DMS53 treated with DMSO at 0.1 percent for 48 hours (cell line): ENCODE data around the gene S100A12.
"Not testable (repeated sequence)": the region's sequence is repeated elsewhere in the genome, so short reads cannot be mapped to it uniquely, and the experiment has no call there.

Experiments used
- DNase-seq: peaks from one replicate; lab custom pipeline; 2025; ENCODE audit not compliant: unreplicated experiment; lab: John Stamatoyannopoulos, UW

Gene S100A12

GRCh38 chr1:153353226-153353947 lies 22.0 kb downstream of the S100A12 start:
- no peak for DNase-seq

DNA sequence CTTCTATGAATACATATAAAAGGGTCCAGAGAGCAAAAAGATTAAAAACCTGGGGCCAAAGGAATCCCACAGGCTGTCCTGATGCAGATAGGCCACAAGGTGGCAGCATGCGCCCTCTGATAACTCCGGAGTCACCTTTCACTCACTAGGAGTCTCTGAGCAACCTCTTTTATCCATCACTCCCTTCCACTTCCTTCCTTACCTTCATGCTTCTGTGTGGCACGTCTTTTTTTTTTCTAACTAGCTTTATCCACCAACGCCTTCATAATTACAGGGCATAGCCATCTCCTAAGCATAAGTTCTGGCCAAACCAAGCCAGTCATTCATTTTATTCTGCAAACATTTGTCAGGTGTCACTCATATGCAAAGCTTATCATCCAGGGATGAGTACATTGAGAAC lies 22.9 kb downstream of the S100A12 start:
- peak; percentile 69 for DNase-seq

- no peak for DNase-seq
These were observed 25.0 kb downstream of the S100A12 start for GRCh38 chr1:153350321-153350957.

- DNase-seq = no peak
These were observed 25.8 kb downstream of the S100A12 start for GRCh38 chr1:153349363-153350320.

DNA sequence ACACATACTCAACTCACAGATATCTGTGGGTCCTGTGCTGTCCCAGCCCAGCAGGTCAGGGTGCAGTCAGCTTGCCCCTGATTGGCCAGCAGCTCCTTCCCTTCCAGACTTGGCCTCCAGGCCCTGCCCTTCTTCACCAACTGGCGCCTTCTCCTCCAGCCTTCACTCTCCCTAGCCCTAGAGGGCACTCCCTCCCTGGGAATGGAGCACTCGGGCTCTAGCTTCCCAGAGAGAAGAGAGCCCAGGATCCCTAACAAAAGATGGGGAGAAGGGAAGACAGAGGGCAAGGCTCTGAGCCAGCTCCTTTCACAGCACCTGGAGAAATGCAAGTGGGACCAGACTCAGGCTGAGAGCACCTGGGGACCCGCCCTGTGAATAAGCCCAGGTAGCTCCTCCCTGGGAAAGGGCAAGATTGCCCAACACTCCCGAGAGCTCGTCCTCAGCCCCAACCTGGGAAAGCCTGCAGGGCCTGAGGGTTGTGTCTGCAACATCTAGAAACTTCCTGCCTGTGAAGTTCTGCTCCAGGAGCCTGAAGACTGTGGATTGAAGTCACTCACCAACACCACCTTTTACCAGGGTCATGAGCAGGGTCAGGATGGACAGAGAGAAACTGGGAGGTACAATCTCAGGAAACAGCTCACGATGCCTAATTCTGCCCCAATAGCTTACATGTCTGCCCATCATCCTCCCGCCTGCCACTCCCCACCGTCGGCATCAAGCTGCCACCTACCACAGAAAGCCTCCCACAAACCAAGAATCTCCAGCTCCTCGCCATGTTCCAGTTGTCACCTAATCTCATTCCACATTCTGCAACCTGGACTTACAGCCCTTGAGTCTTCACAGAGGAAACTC lies 26.7 kb downstream of the S100A12 start, which contains the start of gene PGLYRP4:
Gene PGLYRP4 (minus strand): TSS at position 331 of the 852 bp plus-strand sequence. CDS start 909 bp downstream, outside the sequence.
- no peak for DNase-seq

GRCh38 chr1:153347856-153348255 lies 27.6 kb downstream of the S100A12 start:
- no peak for DNase-seq

GRCh38 chr1:153347049-153347448 lies 28.4 kb downstream of the S100A12 start:
- DNase-seq = not testable (repeated sequence)

- DNase-seq = peak; percentile 2
These were observed 29.2 kb downstream of the S100A12 start for GRCh38 chr1:153346077-153346723.

DNA sequence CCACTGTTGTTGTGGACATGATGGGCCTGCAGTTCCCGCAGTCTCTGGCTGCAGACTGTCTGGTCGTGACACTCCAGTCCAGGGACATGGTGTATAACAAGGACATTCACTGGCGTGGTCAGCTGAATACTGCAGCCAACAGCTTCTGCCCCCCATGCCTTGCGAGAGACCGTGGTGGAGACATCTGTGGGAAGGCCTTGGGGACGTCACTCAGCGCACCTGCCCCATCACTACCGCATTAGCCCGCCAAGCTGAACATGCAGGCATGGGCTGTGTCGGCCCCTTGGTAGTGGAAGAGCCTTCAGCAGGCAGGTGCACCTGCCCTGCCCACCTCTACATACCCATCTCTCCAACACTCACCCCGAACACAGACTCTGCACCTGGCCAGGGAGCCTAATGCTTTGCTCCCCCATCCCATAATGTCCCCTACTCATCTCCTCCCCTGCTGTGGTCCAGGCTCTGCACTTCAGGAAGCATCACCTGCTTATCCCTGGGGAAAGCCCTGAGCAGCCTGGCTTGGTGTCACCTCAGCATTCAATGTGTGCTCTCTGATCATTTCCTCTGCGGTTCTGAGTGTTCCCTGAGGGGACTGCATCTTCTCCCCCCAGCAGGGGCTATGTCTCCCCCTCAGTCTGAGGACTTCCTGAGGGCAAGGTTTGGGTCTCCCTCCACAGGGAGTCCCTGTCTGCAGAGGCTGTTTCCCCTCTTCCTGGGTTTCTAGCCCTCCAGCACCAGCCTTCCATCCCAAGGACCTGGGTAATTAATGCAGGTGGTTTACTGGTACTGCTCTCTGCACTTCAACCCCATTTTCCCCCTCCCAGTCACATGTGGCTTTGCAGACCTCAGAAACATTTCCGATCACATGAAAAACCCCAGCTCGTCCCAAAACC lies 30.0 kb downstream of the S100A12 start:
- DNase-seq = no peak

DNA sequence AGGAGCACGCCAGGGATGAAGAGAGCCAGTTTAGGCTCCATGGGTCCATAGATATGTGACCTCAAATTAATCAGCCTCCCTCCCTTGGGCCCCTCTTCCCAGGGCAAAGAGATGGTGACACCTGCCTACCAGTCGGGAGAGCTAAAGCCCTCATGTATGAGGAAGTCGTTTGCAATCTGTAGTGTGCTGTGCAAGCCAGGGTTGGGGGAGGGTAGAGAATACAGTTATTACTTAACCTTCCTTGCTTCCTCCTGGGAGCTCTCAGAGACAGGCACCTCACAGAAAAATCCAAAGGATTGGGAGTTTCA lies 30.7 kb downstream of the S100A12 start:
- DNase-seq = no peak

GRCh38 chr1:153343811-153344717 lies 31.4 kb downstream of the S100A12 start:
- no peak for DNase-seq

DNA sequence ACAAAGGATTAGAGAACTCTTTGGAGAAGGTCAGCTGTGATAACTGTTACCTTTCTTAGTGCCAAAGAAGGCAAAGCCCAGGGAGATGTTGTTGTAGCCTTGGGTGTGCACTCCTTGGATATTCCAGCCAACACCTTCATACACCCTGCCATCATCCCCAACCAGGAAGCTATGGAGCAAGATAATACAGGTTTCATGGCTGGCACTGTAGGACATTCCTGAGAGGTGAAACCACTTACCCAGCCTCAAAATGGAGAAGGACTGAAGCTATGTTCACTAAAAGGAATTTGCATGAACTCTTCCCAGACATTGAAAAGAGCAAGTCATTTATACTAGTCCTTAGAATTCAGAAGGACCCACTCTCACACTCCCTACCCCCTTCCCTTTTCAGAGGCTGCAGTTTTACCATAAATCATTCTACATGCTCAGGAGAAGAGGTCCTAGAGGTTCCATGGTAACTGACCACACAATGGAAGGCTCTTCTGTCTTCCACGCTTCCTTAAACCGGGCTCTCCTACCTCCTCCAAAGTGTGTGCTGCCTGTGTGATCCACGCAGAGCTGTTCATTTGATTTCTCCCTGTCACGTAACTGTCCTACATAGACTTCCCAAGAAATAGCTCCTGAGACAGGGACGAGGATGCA lies 32.3 kb downstream of the S100A12 start:
- DNase-seq = no peak

GRCh38 chr1:153342178-153342577 lies 33.2 kb downstream of the S100A12 start:
- DNase-seq = no peak

- DNase-seq = no peak
These were observed 33.9 kb downstream of the S100A12 start for GRCh38 chr1:153341431-153341934.

- no peak for DNase-seq
These were observed 35.1 kb downstream of the S100A12 start for GRCh38 chr1:153340356-153340755.

DNA sequence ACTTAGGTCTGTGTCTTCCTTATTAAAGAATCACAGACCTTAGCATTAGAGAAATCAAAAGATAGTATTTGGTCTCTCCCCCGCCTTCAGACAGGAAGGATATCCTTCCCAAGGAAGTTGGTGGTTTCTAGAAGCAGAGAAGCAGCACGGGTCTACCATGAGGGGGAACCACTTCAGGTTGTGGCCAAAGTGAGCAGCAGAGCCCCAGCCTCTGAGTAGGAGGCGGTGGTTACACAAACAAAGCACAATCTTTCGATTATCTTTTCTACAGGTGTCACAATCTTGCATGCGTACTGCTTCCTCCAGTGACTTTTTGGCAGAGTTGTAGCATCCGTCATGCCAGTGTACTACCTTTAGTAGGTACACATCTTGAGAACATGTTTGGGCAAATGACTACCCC lies 35.6 kb downstream of the S100A12 start:
- DNase-seq = no peak
